ENCODE data around the gene TRAPPC11. TPM values are rescaled to one million over a fixed set of nuclear protein-coding genes. Genes with fewer than 3 reads are reported as not detected.

Gene TRAPPC11
- total and polyA plus RNA-seq, 2 of the 4 experiments (the other 2 are of a cell fraction) = 25.3 to 56.8 TPM

GRCh38 chr4:183639291-183639690, 19.8 kb upstream of the TRAPPC11 start:
- H3K27ac ChIP-seq (ENCODE audit: insufficient read depth, low read length) = peak overlapping the region; percentile 100; the same call in 1 of the 2 replicates
- peaks cover 5% of the 10 kb centered on the region; the same call in 1 of the 2 replicates for H3K36me3 ChIP-seq (ENCODE audit: control insufficient read depth, insufficient read depth, low read length)
- peak overlapping the region; percentile 49; the same call in 1 of the 2 replicates for H3K9ac ChIP-seq (ENCODE audit: low read depth, low read length)
- H2AK5ac ChIP-seq (ENCODE audit: low read depth, low read length) = peak overlapping the region; percentile 67
- H2BK20ac ChIP-seq (ENCODE audit: low read depth, low read length) = peak overlapping the region; percentile 41
- H4K5ac ChIP-seq (ENCODE audit: low read depth, low read length) = peak overlapping the region; percentile 71; the same call in 1 of the 2 replicates
- no TSS peak for BruUV-seq (replicated peaks)
- peak; percentile 67 for ATAC-seq (ENCODE audit: low read depth)
- no peaks in the 10 kb centered on the region for H3K9me3 ChIP-seq (ENCODE audit: control insufficient read depth, insufficient read depth, low read length)
- peaks cover 15% of the 10 kb centered on the region for H3K4me1 ChIP-seq (ENCODE audit: control insufficient read depth, insufficient read depth, low read length)
- H2AFZ ChIP-seq (replicated peaks; ENCODE audit: low read length, poor library complexity) = no peak overlapping the region
- intact Hi-C loops (cut with micrococcal nuclease) = loop anchor here (5.0 kb wide), 1 partner anchor 132 kb away; the partner anchor contains the start of gene ING2
- H3K4me2 ChIP-seq (ENCODE audit: low read depth, low read length) = peak overlapping the region; percentile 15; the same call in 1 of the 2 replicates
- no peak overlapping the region; the same call in 1 of the 2 replicates for H3K14ac ChIP-seq (replicated peaks; ENCODE audit: low read depth, low read length)
- H3K4ac ChIP-seq (ENCODE audit: low read depth, low read length) = peak overlapping the region; percentile 75
- peak overlapping the region; percentile 57 for H2BK5ac ChIP-seq (ENCODE audit: low read depth, low read length, poor library complexity, severe bottlenecking)
- H3K56ac ChIP-seq (ENCODE audit: extremely low read depth, insufficient read depth, low read length) = no peak overlapping the region
- 85% methylated on average over 2 of the region's 3 CpGs; no CpG with 5 or more reads in 1 of the 2 experiments for WGBS, 2 experiments (ENCODE audit: extremely low coverage in 2 of 2, insufficient read length in 1 of 2)
- TF ChIP-seq POLR2A (IDR thresholded peaks at IDR 0.05; ENCODE audit: low read depth, low read length) (no peak), CEBPB (IDR thresholded peaks at IDR 0.05; ENCODE audit: low read depth, low read length) (peak; percentile 22; the same call in 1 of the 2 replicates)
- H3K9me1 ChIP-seq (ENCODE audit: insufficient read depth, low read length) = no peaks in the 10 kb centered on the region; the same call in none of the 2 replicates
- dilution Hi-C loops (cut with HindIII; ENCODE audit: low sequenced_read_pairs, unreplicated experiment) = no loop called here
- H3K27me3 ChIP-seq (ENCODE audit: control insufficient read depth, insufficient read depth, low read length) = no peaks in the 10 kb centered on the region
- peak overlapping the region; percentile 84 for H4K91ac ChIP-seq (ENCODE audit: insufficient read depth, low read depth, low read length)
- CTCF ChIA-PET = interaction anchor here (0.6 kb wide), 1 partner anchor 1099 kb away, joined by 3 read pairs; no protein-coding TSS in a partner anchor
- peak overlapping the region; percentile 53 to 71; a peak in 1 of 4 replicates for H4K8ac ChIP-seq (ENCODE audit: low read depth in 2 of 2, low read length in 2 of 2)
- H3K4me3 ChIP-seq (ENCODE audit: insufficient read depth, low read depth, low read length) = no peak overlapping the region
- in situ Hi-C loops (cut with MboI; ENCODE audit: low sequenced_read_pairs) = no loop called here
- peak overlapping the region; percentile 95; the same call in 1 of the 3 replicates for H2BK15ac ChIP-seq (ENCODE audit: low read depth, low read length)
- H3K18ac ChIP-seq (ENCODE audit: low read depth, low read length) = peak overlapping the region; percentile 80
- no peaks in the 10 kb centered on the region for H4K20me1 ChIP-seq (ENCODE audit: insufficient read depth, low read length)
- no peak overlapping the region for H3K23ac ChIP-seq (ENCODE audit: low read depth, low read length)
- H3K79me1 ChIP-seq (ENCODE audit: low read depth in 1 of 2, low read length in 2 of 2) = no peaks in the 10 kb centered on the region
- POLR2A ChIA-PET (ENCODE audit: unreplicated experiment) = no interaction called here
- peak overlapping the region; percentile 45 for H2BK120ac ChIP-seq (ENCODE audit: low read depth, low read length)
- peak; percentile 24 for DNase-seq
- H2AK9ac ChIP-seq (replicated peaks; ENCODE audit: low read depth, low read length, poor library complexity) = peak overlapping the region; percentile 70
